HG03095 (cell line): Measurements from ENCODE around the gene EGFL8.
"Not testable (repeated sequence)": the region's sequence is repeated elsewhere in the genome, so short reads cannot be mapped to it uniquely, and the experiment has no call there.

Experiments used
- ATAC-seq: cut with Tn5 transposase; IDR thresholded peaks from one replicate; pipeline ENCODE4 v1.9.1; 2021; ENCODE audit warnings: moderate library complexity; ENCODE audit not compliant: unreplicated experiment

The EGFL8 gene

GRCh38 chr6:32182555-32182981 is 18.2 kb downstream of the EGFL8 start:
- ATAC-seq = no peak

- no peak for ATAC-seq
Observed at GRCh38 chr6:32183030-32183429, 18.6 kb downstream of the EGFL8 start.

- ATAC-seq = no peak
Observed at GRCh38 chr6:32183483-32184083, 19.2 kb downstream of the EGFL8 start.

- no peak for ATAC-seq
Observed at GRCh38 chr6:32184084-32184640, 19.8 kb downstream of the EGFL8 start, which contains the start of gene AGER. TSS of gene AGER (minus strand) at chr6:32184253. CDS start at chr6:32184222, 31 bp downstream.

GRCh38 chr6:32185681-32186131 is 21.3 kb downstream of the EGFL8 start:
- not testable (repeated sequence) for ATAC-seq

- not testable (repeated sequence) for ATAC-seq
Observed at GRCh38 chr6:32186151-32186840, 21.9 kb downstream of the EGFL8 start.

- no peak for ATAC-seq
Observed at GRCh38 chr6:32187009-32187709, 22.8 kb downstream of the EGFL8 start.

GRCh38 chr6:32187725-32188380 is 23.5 kb downstream of the EGFL8 start:
- ATAC-seq = not testable (repeated sequence)

- no peak for ATAC-seq
Observed at GRCh38 chr6:32188381-32189068, 24.1 kb downstream of the EGFL8 start.

GRCh38 chr6:32189069-32189741 is 24.8 kb downstream of the EGFL8 start:
- no peak for ATAC-seq

GRCh38 chr6:32189742-32190053 is 25.3 kb downstream of the EGFL8 start:
- ATAC-seq = no peak

GRCh38 chr6:32190054-32190851 is 25.9 kb downstream of the EGFL8 start, which contains the start of gene PBX2:
TSS of gene PBX2 (minus strand) at chr6:32190202. CDS start at chr6:32189915, 287 bp downstream.
- ATAC-seq = peak; percentile 52

GRCh38 chr6:32190911-32191677 is 26.7 kb downstream of the EGFL8 start:
- no peak for ATAC-seq

GRCh38 chr6:32191696-32192607 is 27.6 kb downstream of the EGFL8 start:
- no peak for ATAC-seq

GRCh38 chr6:32192608-32193039 is 28.2 kb downstream of the EGFL8 start, which contains the start of gene GPSM3:
TSS of gene GPSM3 (minus strand) at chr6:32192643. CDS start at chr6:32192513, 130 bp downstream.
- no peak for ATAC-seq

- not testable (repeated sequence) for ATAC-seq
Observed at GRCh38 chr6:32193096-32193495, 28.7 kb downstream of the EGFL8 start.

- ATAC-seq = no peak
Observed at GRCh38 chr6:32194388-32194787, 30.0 kb downstream of the EGFL8 start.
